Activated CD4-positive, CD25-positive, alpha-beta regulatory T cell treated with anti-CD3 and anti-CD28 coated beads, Interleukin-2, amount 50 U/mL, for 24 hours (primary cell): ENCODE data around the gene BLVRB.
"Not testable (repeated sequence)": the region's sequence is repeated elsewhere in the genome, so short reads cannot be mapped to it uniquely, and the experiment has no call there.

Experiments
- ATAC-seq, 2 donors: fragments of 150-1000 bp; cut with Tn5 transposase; one replicate each; pipeline ENCODE4 v1.10.0; 2021; ENCODE audit warnings: mild to moderate bottlenecking in 1 of 2, moderate library complexity in 1 of 2

Gene BLVRB

DNA sequence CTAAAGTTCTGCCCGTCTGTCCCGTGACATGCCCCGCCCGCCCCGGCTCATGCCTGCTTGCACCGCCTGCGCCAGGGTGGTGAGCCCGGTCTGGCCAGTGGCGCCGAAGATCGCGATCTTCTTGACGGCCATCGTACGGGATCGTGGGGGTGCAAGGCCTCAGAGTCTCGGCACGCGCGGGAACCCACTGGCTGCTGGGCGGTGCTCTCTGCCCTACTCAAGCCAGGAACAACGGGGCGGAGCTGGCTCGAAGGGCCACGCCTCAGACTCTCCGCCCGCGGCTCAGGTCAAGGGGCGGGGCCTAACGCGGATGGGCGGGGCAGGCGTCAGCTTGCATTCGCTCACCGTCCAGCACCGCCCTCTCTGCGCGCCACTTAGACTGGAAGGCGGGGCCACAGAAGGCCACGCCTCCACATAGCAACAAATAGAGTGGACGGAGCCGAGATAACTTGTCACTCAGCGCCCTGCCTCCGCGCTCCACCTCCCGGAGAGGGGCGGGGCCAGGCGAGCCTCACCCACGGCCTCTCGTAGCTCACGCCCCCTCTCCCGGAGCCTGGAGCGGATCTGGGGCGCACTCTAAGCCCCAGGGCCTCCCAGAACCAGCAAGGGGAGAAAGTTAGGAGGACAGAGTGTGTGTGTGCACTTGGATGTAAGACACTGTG, at the start of gene BLVRB:
Gene BLVRB (minus strand): TSS at position 189 of the 662 bp plus-strand sequence. CDS start 57 bp downstream, at position 132.
- ATAC-seq = peak; percentile 70 to 82

DNA sequence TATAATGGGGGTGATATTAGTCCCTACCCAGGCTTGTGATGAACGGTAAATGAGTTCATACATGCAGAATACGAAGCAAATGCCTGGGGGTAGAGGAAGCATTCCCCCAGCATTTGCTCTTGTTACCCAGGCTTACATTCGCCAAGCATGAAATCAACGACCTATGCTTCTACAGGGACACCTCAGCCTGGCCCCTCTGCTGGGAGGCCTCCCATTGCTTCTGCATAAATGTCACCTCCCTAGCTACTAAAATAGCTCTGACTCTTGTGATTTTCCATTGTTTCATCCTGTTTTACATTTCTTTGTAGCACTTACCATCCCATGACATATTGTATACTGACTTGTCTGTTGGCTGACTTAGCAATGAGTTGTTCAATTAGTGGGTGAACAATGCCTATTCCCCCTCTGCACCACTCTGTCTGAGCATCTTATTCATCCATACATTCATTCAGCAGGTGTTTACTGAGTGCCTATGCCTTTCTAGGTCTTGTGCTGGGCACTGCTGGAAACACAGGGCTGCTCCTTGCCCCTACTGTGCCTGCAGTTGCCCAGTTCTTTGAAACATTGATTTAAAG, 48.3 kb upstream of the BLVRB start:
- ATAC-seq = no peak

DNA sequence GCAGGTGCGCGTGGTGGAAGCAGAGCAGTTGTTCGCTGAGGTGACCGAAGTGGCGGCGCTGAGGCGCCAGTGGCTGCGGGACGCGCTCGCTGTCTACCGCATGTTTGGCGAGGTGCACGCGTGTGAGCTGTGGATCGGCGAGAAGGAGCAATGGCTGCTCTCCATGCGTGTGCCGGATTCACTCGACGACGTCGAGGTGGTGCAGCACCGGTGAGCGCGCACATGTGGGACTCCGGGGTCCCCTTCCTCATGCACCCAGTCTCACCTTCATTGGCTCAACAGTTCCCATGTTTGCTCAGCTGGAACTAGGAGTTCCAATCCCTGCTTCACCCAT, 47.8 kb upstream of the BLVRB start:
- ATAC-seq = no peak

DNA sequence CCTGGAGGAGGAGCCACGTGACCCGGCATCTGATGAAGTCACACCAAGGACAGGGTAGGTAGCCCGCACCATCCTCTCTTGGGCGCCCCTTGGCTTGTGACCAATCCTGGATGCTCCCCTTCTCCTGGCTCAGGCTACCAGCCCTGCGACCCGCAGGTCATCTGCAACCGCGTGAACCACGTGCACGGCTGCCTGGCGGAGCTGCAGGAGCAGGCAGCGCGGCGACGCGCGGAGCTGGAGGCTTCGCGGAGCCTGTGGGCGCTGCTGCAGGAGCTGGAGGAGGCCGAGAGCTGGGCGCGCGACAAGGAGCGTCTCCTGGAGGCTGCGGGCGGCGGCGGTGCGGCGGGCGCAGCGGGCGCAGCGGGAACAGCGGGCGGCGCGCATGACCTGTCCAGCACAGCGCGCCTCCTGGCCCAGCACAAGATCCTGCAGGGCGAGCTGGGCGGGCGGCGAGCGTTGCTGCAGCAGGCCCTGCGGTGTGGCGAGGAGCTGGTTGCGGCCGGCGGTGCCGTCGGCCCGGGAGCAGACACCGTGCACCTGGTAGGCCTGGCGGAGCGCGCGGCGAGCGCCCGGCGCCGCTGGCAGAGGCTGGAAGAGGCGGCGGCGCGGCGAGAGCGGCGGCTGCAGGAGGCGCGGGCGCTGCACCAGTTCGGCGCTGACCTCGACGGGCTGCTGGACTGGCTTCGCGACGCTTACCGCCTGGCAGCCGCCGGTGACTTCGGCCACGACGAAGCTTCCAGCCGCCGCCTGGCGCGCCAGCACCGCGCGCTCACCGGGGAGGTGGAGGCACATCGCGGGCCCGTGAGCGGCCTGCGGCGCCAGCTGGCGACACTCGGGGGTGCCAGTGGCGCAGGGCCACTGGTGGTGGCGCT, 47.2 kb upstream of the BLVRB start:
- no peak for ATAC-seq

DNA sequence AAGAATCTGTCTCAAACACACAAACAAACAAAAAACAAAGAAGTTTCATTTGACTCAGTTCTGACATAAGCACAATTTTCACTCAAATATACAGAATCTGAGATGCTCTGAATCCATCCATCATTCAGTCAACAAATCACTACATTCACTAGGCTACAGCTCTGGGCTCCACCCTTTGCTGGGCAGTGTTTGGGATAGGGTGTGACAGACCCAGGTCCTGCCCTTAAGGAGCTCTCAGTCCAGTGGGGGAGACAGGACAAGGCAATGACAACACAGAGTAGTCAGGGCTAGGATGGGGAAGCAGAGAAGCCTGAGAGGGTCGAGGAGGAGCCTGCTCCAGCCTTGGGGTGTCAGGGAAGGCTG, 46.5 kb upstream of the BLVRB start:
- ATAC-seq = no peak

DNA sequence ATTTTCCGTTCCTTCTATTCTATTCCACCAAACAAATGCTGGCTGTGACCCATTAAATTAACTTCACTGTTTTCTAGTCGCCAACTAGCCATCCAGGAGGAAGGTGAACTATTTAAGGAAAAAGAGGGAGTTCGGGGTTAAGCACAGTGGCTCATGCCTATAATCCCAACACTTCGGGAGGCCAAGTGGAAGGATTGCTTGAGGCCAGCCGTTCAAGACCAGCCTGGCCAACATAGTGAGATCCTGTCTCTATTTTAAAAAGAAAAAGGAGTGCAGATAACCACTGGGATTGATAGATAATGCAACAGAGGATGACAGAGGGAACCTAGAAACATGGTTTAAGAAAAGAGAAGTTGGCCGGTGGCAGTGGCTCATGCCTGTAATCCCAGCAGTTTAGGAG, 45.9 kb upstream of the BLVRB start:
- ATAC-seq = no peak

DNA sequence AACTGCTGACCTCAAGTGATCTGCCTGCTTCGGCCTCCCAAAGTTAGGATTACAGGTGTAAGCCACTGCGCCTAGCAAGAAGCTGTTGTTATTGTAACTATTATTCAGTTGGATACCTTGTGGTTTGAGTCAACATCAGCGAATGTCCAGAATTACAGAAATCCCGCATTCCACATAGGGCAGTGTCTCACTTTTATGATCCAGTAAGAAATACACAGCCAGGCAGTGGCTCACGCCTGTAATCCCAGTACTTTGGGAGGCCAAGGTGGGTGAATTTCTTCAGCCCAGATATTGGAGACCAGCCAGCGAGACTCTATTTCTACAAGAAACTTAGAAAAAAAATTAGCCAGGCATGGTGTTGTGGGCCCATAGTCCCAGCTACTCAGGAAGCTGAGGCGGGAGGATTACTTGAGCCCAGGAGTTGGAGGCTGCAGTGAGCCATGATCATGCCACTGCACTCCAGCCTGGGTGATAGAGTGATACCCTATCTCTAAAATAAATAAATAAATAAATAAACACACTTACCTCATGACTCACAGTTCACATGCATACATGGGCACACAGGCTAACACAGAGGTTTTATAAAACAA, 45.1 kb upstream of the BLVRB start:
- no peak for ATAC-seq

DNA sequence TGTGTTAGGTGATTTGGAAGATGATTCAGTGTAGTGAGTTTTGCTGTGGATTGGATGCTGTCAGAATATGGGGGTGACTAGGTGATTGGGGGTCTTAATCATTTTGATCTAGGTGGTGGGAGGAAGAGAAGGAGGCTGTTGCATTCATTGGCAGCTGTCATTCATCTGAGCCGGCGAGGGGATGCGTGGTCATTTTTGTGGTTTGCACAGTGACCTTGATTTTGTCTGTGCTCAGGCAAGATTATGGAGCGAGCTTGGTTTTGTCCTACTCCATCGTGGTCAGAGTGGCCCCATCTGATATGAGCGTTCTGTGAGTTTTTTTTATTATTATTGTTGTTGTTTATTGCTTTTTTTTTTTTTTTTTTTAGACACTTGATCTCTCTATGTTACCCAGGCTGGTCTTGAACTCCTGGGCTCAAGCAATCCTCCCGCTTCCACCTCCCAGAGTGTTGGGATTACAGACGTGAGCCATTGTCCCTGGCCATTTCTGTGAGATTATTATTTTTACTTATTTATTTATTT, 43.3 kb upstream of the BLVRB start:
- ATAC-seq = no peak

DNA sequence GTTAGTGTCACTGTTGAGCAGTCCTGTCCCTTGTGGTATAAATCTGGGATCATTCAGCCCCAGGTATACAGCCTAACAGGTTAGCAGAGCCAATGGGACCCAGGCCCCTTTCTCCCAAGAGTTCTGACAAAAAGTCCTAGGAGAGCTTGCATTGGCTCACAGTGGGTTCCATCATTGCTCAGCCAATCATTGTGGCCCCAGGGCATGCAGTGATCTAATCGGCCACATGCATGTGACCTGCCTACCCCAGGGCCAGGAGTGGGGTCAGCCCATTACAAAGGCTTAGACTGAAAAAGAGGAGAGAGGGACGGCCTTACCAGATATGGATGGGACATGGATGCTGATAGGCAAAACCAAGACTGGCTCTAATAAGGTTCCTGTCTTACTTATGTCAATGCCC, 42.3 kb upstream of the BLVRB start:
- no peak for ATAC-seq

DNA sequence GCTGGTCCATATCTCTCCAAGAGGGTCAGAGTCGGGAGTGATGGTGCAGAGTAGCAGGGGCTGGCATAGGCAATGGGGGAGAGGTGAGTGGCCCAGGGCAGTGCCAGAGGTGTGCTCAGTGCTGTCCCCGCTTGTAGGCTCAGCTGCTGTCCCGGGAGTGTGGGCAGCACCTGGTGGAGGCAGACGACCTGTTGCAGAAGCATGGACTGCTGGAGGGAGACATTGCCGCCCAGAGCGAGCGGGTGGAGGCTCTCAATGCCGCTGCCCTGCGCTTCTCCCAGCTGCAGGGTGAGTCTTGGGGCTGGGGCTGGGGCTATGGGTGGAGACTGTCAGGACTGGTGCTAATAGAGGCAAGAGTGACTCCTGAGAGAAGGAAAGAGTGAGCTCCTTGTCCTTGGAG, 40.6 kb upstream of the BLVRB start:
- no peak for ATAC-seq

DNA sequence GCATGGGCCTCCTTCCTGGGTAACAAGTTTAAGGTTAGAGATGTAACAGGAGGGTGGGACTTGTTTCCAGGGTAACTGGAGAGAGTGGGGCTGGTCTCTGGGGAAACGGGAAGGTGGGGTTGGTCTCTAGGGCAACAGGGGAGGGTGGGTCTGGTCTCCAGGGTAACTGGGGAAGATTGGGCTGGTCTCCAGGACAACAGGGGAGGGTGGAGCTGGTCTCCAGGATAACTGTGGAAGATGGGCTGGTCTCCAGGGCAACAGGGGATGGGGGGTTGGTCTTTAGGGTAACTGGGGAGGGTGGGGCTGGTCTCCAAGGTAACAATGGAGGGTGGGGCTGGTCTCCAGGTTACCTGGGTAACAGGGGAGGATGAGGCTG, 37.8 kb upstream of the BLVRB start:
- no peak for ATAC-seq

DNA sequence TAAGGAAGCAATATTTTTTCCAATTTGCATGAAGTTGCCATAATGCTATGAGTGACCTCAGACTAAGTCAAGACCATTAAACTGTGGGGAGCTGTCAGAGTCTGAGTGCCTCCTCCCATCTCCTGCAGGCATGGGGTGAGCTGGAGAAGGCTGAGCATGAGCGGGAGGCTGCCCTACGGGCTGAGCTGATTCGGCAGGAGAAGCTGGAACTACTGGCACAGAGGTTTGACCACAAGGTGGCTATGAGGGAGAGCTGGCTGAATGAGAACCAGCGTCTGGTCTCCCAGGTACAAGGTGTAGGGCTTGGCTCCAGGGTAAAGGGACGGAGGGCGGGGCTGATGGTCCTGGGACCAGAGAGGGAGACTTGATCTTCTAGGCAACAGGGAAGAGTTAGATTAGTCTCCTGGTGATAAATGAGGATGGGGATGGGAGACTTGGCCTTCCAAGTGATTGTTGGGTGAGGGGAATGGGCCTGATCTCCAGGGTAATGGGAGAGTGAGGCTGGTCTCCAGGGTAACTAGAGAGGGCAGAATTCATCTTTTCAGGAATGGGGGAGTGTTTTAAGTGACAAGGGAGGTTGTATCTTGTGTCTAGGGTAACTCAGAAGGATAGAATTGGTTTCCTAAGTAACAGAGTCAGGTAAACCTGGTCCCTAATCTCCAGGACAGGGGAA, 37.2 kb upstream of the BLVRB start:
- no peak for ATAC-seq

DNA sequence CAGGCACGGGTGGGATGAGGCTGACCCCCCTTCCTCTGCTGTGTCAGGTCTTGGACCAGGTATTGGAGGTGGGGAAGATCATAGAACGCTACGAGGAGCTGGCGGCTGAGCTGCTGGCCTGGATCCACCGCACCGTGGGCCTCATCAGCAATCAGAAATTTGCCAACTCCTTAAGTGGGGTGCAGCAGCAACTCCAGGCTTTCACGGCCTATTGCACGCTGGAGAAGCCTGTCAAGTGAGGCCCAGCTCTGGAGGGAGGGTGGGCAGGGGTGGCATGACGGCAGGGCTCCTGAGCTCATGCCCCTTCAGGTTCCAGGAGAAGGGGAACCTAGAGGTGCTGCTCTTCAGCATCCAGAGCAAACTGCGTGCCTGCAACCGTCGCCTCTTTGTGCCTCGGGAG, 36.5 kb upstream of the BLVRB start:
- no peak for ATAC-seq

DNA sequence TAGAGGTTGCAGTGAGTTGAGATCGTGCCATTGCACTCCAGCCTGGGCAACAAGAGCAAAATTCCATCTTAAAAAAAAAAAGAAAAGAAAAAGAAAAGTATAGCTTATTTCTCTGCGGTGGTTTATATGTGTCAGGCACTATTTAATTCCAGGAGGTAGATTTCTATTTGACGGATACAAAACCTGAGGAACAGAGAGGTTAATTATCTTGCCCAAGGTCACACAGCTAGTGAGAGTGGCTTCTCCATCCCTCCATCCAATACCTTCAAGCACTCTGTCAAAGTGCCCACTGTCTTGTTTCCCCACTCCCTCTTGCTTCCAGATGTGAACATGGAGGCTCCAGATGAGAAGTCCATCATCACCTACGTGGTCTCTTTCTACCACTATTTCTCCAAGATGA, 36.1 kb upstream of the BLVRB start:
- no peak for ATAC-seq

DNA sequence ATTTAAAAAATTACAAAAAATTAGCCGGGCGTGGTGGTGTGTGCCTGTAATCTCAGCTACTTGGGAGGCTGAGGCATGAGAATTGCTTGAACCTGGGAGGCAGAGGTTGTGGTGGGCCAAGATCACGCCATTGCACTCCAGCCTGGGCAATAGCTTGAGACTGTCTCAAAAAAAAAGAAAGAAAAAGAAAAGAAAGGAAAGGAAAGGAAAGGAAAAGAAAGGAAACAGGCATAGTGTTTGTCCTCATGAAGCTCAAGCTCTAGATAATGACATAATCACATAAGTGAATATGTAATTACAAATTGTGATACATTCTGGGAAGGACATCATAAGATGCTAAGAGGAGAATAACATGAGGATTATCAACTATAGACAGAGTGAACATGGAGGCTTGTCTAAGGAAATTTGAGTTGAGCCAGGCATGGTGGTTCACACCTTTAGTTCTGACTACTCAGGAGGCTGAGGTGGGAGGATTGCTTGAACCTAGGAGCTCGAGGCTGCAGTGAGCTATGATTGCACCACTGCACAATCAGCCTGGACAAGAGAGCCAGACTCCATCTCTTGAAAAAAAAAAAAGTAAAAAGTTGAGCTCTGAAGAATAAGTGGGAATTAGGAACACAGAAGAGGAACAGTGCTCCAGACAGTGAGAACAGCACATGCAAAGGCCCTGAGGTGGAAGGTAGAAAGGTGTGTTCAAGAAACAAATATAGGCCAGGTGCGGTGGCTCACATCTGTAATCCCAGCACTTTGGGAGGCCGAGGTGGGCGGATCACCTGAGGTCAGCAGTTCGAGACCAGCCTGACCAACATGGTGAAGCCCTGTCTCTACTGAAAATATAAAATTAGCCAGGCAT, 35.4 kb upstream of the BLVRB start:
- not testable (repeated sequence) for ATAC-seq

DNA sequence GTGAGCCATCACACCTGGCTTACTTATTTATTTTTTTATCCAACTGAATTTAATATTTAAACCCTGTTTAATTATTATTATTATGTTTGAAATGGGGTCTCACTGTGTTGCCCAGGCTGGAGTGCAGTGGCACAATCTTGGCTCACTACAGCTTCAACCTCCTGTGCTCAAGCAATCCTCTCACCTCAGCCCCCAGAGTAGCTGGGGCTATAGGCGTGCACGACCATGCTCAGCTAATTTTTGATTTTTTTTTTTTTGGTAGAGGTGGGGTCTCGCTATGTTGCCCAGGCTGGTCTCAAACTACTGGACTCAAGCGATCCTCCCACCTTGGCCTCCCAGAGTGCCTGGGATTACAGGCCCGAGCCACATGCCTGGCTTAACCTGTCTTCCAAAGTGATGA, 33.8 kb upstream of the BLVRB start:
- ATAC-seq = no peak

DNA sequence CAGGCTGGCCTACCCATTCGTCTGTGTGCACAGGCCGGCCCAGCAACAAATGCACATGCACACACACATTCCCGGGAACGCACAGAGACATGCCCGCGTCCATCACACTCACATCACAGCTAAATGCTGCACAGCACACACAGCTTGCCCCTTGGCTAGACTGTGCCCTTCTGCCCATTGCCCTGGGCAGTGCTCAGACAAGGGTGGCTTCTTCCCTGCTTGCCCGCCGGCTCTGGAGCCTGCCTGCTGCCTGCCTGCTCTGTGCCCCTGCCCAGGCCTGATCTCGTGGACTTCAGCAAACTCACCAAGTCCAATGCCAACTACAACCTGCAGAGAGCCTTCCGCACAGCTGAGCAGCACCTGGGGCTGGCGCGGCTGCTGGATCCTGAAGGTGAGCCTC, 31.7 kb upstream of the BLVRB start:
- ATAC-seq = no peak

DNA sequence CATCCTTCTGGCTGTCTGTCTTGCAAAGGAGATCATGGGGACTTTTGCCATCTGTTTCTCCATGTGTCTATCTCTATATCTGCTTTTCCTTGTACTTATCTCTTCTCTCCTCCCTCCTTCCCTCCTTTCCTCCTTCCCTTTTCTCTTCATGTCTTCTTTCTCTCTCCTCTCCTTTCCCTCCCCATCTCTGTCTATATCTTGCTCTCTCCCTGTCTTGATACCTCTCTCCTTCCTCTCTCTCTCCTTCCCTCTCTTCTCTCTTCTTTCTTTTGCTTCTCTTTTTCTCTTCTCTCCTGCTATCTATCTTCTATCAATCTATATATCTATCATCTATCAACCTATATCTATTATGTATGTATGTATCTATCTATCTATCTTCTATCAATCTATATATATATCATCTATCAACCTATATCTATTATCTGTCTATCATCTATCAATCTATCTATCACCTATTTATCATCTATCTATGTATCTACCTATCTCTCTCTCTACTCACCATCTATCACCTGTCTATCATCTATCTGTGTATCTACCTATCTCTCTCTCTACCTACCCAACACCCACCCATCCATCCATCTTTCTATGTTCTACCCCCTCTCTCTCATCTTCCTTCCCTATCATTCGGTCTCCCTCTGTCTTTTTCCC, 28.8 kb upstream of the BLVRB start:
- no peak for ATAC-seq

DNA sequence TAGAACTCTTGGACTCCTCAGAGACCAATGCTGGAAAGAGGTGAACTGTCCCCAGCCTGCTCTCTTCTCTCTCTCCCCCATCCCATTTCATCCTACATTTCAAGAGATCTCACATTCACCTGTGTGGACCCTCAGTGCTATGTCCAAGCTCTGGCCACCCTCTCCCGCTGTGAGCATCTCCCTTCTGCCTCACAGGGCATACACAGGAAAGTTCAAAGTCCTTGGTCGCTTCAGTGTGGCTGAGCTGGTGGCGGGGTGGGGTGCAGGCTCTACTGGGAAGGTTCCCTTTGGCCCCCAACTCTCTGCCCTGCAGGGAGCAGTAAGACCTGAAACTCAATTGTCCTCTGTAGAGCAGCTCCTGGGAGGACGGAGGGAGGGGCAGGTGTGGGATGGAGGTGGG, 28.2 kb upstream of the BLVRB start:
- no peak for ATAC-seq

DNA sequence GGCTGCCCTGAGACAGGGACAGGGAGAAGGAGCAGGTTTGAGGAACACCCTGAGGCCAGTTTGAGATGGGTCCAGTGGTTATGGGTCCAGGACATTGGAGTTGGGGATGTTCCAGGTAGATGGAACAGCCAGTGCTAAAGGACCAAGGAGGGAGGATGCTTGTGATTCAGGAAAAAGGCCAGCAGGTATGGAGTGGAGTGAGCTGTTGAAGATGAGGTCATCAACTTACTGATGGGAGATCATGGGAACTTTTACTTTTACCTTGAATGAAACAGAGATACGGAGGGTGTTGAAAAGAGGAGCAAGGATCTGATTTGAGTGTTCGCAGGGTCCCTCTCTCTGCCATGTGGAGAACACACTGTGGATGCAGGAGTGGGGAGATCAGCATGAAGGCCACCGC, 26.7 kb upstream of the BLVRB start:
- no peak for ATAC-seq

DNA sequence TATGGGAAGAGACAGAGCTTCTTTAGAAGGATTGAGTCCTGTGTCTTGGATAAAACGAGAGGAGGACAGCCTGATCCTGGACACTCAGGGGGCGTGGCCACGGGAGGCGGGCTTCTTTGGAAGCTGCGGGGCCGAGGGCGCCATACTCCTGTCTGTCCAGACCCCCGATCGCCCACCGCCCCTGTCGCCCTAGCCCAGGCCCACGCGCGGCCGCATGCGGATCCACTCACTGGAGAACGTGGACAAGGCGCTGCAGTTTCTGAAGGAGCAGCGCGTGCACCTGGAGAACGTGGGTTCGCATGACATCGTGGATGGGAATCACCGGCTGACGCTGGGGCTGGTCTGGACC, 24.3 kb upstream of the BLVRB start:
- no peak for ATAC-seq

DNA sequence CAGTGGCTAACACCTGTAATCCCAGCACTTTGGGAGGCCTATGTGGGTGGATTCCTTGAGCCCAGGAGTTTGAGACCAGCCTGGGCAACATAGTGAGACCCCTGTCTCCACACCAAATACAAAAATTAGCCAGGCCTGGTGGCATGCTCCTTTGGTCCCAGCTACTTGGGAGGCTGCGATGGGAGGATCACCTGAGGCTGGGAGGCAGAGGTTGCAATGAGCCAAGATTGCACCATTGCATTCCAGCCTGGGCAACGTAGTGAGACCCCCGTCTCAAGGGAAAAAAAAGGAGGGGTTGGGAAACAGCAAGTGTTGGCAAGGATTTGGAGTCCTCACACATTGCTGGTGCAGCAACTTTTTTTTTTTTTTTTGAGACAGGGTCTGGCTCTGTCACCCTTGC, 20.5 kb upstream of the BLVRB start:
- no peak for ATAC-seq
